Measurements from ENCODE around the gene POLK. TPM values are rescaled to one million over a fixed set of nuclear protein-coding genes. Genes with fewer than 3 reads are reported as not detected.

The POLK gene
- total and polyA plus RNA-seq, 8 donors: 3.7 to 145 (median 21.2) TPM

- Histone ChIP-seq H3K27me3 (no peaks in the 10 kb centered on the region), H3K36me3 (no peaks in the 10 kb centered on the region), H3K9me3 (peaks cover 0 to 29% (median 16%) of the 10 kb centered on the region in 4 donors), H3K4me1 (peaks cover 0 to 37% (median 15%) of the 10 kb centered on the region in 4 donors), H3K27ac (no peak overlapping the region), H3K4me3 (no peak overlapping the region)
- WGBS, 5 donors: 93 to 100% (median 100%) methylated on average over 1 of the region's 1 CpG
- intact Hi-C loops (cut with DNase I; ENCODE audit: low total_unique reads): no loop called here
- DNase-seq: no peak
- TF ChIP-seq POLR2A (IDR thresholded peaks at IDR 0.05) (no peak), EP300 (IDR thresholded peaks at IDR 0.05) (no peak), POLR2AphosphoS5 (IDR thresholded peaks at IDR 0.05) (no peak)
- TF ChIP-seq, protein P1, sequence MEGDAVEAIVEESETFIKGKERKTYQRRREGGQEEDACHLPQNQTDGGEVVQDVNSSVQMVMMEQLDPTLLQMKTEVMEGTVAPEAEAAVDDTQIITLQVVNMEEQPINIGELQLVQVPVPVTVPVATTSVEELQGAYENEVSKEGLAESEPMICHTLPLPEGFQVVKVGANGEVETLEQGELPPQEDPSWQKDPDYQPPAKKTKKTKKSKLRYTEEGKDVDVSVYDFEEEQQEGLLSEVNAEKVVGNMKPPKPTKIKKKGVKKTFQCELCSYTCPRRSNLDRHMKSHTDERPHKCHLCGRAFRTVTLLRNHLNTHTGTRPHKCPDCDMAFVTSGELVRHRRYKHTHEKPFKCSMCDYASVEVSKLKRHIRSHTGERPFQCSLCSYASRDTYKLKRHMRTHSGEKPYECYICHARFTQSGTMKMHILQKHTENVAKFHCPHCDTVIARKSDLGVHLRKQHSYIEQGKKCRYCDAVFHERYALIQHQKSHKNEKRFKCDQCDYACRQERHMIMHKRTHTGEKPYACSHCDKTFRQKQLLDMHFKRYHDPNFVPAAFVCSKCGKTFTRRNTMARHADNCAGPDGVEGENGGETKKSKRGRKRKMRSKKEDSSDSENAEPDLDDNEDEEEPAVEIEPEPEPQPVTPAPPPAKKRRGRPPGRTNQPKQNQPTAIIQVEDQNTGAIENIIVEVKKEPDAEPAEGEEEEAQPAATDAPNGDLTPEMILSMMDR (IDR thresholded peaks at IDR 0.05): no peak
These were observed 38.7 kb upstream of the POLK start for GRCh38 chr5:75472973-75473372.

GRCh38 chr5:75473463-75473862, 38.2 kb upstream of the POLK start:
- Histone ChIP-seq H3K9me3 (peaks cover 0 to 25% (median 13%) of the 10 kb centered on the region in 4 donors), H3K27ac (no peak overlapping the region), H3K4me3 (no peak overlapping the region), H3K4me1 (peaks cover 0 to 37% (median 15%) of the 10 kb centered on the region in 4 donors), H3K27me3 (no peaks in the 10 kb centered on the region), H3K36me3 (no peaks in the 10 kb centered on the region)
- DNase-seq: no peak
- TF ChIP-seq, protein P1 (IDR thresholded peaks at IDR 0.05): no peak
- TF ChIP-seq POLR2AphosphoS5 (IDR thresholded peaks at IDR 0.05) (no peak), POLR2A (IDR thresholded peaks at IDR 0.05) (no peak), EP300 (IDR thresholded peaks at IDR 0.05) (no peak)
- intact Hi-C loops (cut with DNase I; ENCODE audit: low total_unique reads): no loop called here
- 53 to 74% (median 59%) methylated on average over 2 of the region's 2 CpGs for WGBS, 5 donors

GRCh38 chr5:75475364-75475763, 36.3 kb upstream of the POLK start:
- no peaks in the 10 kb centered on the region for H3K36me3 ChIP-seq
- WGBS, 5 donors: 85 to 90% (median 89%) methylated on average over 4 of the region's 4 CpGs
- peaks cover 0 to 37% (median 15%) of the 10 kb centered on the region in 4 donors for H3K4me1 ChIP-seq
- H3K27ac ChIP-seq: no peak overlapping the region
- H3K9me3 ChIP-seq: peaks cover 0 to 6% (median under 1%) of the 10 kb centered on the region in 4 donors
- TF ChIP-seq, protein P1 (IDR thresholded peaks at IDR 0.05): no peak
- TF ChIP-seq EP300 (IDR thresholded peaks at IDR 0.05) (no peak), POLR2A (IDR thresholded peaks at IDR 0.05) (no peak), POLR2AphosphoS5 (IDR thresholded peaks at IDR 0.05) (no peak)
- no peak for DNase-seq
- H3K27me3 ChIP-seq: no peaks in the 10 kb centered on the region
- intact Hi-C loops (cut with DNase I; ENCODE audit: low total_unique reads): no loop called here
- H3K4me3 ChIP-seq: no peak overlapping the region

DNA sequence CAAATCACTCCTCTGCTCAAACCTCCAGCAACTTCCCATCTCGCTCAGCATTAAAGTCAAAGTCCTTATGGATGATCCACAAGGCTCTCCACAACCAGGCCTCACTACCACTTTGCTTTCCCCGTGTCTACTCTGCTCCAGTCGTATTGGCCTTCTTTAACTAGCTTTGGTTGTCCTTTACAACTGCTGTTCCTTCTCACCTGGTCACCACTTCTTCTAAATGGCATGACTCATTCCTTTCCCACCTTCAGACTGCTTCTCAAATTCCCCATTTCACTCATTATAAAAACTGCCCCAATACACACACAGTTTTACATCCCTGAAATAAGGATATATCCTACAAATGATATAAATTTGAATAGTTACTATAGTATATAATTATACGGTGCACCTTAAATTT, 30.7 kb upstream of the POLK start:
- peaks cover 0 to 14% (median 8%) of the 10 kb centered on the region in 4 donors for H3K4me1 ChIP-seq
- DNase-seq: no peak
- 91 to 95% (median 93%) methylated on average over 4 of the region's 4 CpGs for WGBS, 5 donors
- no peaks in the 10 kb centered on the region for H3K27me3 ChIP-seq
- H3K27ac ChIP-seq: no peak overlapping the region
- H3K9me3 ChIP-seq: peaks cover 0 to 4% (median 0%) of the 10 kb centered on the region in 4 donors
- intact Hi-C loops (cut with DNase I; ENCODE audit: low total_unique reads): no loop called here
- no peaks in the 10 kb centered on the region for H3K36me3 ChIP-seq
- TF ChIP-seq, protein P1 (IDR thresholded peaks at IDR 0.05): no peak
- TF ChIP-seq POLR2A (IDR thresholded peaks at IDR 0.05) (no peak), POLR2AphosphoS5 (IDR thresholded peaks at IDR 0.05) (no peak), EP300 (IDR thresholded peaks at IDR 0.05) (no peak)
- no peak overlapping the region for H3K4me3 ChIP-seq
